GM23248 (cell line): ENCODE results near the gene SPATA4. TPM values are rescaled to one million over a fixed set of nuclear protein-coding genes. Genes with fewer than 3 reads are reported as not detected.
A peak's percentile ranks its signal among the peaks of the same experiment; 100 is the strongest.

Experiments used
- DNase-seq: peaks from one replicate; pipeline ENCODE4 v3.0.0-alpha.2; 2015
- H2AFZ ChIP-seq: fragments of 200-600 bp; sonication (generic); 2 replicates; pipeline ENCODE4 v1.6.1; 2016; ENCODE audit warnings: antibody characterized with exemption
- H3F3A ChIP-seq: fragments of 200-600 bp; sonication (generic); 2 replicates; pipeline ENCODE4 v1.6.1; 2016; ENCODE audit warnings: mild to moderate bottlenecking, antibody characterized with exemption, mixed run types; ENCODE audit not compliant: insufficient read depth
- H3K27ac ChIP-seq: fragments of 200-600 bp; sonication (generic); 2 replicates; pipeline ENCODE4 v1.5.1; 2016; ENCODE audit warnings: mild to moderate bottlenecking
- H3K27me3 ChIP-seq: fragments of 200-600 bp; sonication (generic); replicated peaks from 2 replicates; pipeline ENCODE4 v1.6.1; 2016; ENCODE audit warnings: mild to moderate bottlenecking; ENCODE audit not compliant: insufficient read depth
- H3K36me3 ChIP-seq: fragments of 200-600 bp; sonication (generic); 2 replicates; pipeline ENCODE4 v1.6.1; 2016; ENCODE audit warnings: low read depth, mild to moderate bottlenecking
- H3K4me1 ChIP-seq: fragments of 200-600 bp; sonication (generic); 2 replicates; pipeline ENCODE4 v1.6.1; 2016; ENCODE audit warnings: mild to moderate bottlenecking; ENCODE audit not compliant: insufficient read depth
- H3K4me2 ChIP-seq: fragments of 200-600 bp; sonication (generic); one replicate; pipeline ENCODE4 v1.6.1; 2016; ENCODE audit warnings: mild to moderate bottlenecking; ENCODE audit not compliant: unreplicated experiment
- H3K4me3 ChIP-seq: fragments of 200-600 bp; sonication (generic); 2 replicates; pipeline ENCODE4 v1.5.1; 2016; ENCODE audit warnings: mild to moderate bottlenecking
- H3K79me2 ChIP-seq: fragments of 200-600 bp; sonication (generic); 2 replicates; pipeline ENCODE4 v1.6.1; 2016; ENCODE audit warnings: mild to moderate bottlenecking; ENCODE audit not compliant: insufficient read depth
- H3K9ac ChIP-seq: fragments of 200-600 bp; sonication (generic); 2 replicates; pipeline ENCODE4 v1.6.1; 2016; ENCODE audit warnings: mild to moderate bottlenecking
- H3K9me2 ChIP-seq: fragments of 200-600 bp; sonication (generic); 2 replicates; pipeline ENCODE4 v1.6.1; 2016; ENCODE audit warnings: mixed run types, mild to moderate bottlenecking, moderate library complexity; ENCODE audit not compliant: insufficient read depth
- H3K9me3 ChIP-seq: fragments of 200-600 bp; sonication (generic); one replicate; pipeline ENCODE4 v1.6.1; 2017; ENCODE audit warnings: low read depth
- H4K20me1 ChIP-seq: fragments of 200-600 bp; sonication (generic); 2 replicates; pipeline ENCODE4 v1.6.0; 2016; ENCODE audit not compliant: insufficient read depth
- EZH2 ChIP-seq: fragments of 200-600 bp; sonication (generic); IDR thresholded peaks from 2 replicates; pipeline ENCODE4 v1.6.1; 2018; ENCODE audit warnings: antibody characterized with exemption, mild to moderate bottlenecking; ENCODE audit not compliant: insufficient read depth, poor library complexity, severe bottlenecking
- EZH2phosphoT487 ChIP-seq: fragments of 200-600 bp; sonication (generic); IDR thresholded peaks from 2 replicates; pipeline ENCODE4 v1.6.1; 2018; ENCODE audit warnings: antibody characterized with exemption, moderate library complexity, mild to moderate bottlenecking, low read depth; ENCODE audit not compliant: insufficient read depth
- WGBS, 2 experiments: methylation state at CpG; one replicate each; pipeline ENCODE4 v1.1.6; 2015 to 2017; ENCODE audit warnings: low lambda C conversion rate in 2 of 2, low coverage in 1 of 2; ENCODE audit errors: missing lambda C conversion rate in 2 of 2; 5-methylcytosine and 5-hydroxymethylcytosine counted together
- in situ Hi-C: fragments of 300-500 bp; cut with MboI; formaldehyde crosslinking; loops from 2 replicates; pipeline ENCODE4 v1.15.0; 2020
- polyA plus RNA-seq: library from polyadenylated mRNA; unstranded; fragments of >200 nt; fragmentation: Nextera tagmentation; extraction: Ambion mirVana; gene quantifications from 2 replicates; pipeline ENCODE4 v1.2.1, GENCODE V29; 2016
- total RNA-seq: library from RNA; depleted of rRNA; stranded (reverse); fragments of >200 nt; shearing (Covaris generic); gene quantifications from 2 replicates; pipeline ENCODE4 v1.2.3, GENCODE V29; 2014

SPATA4 gene
- total and polyA plus RNA-seq, 2 experiments from 2014 or later, result 0.73 TPM; not detected in 1

DNA sequence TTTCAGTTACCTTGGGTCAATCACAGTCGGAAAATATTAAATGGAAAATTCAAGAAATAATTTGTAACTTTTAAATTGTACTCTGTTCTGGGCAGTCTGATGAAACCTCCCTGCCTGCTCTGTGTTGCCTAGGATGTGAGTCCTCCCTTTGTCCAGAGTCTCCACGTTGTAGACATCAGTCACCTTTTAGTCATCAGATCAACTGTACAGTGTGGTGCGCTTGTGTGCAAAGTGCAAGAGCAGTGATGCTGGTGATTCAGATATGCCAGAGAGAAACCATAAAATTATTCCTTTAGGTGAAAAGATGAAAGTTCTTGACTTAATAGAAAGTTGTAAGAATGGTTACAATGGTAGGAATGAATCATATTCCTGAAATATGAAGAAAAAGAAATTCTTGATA lies 1.4 kb downstream of the SPATA4 start:
- H3K27ac ChIP-seq, result peak overlapping the region; percentile 98
- 2 to 3% methylated on average over 3 of the region's 3 CpGs for WGBS, 2 experiments
- in situ Hi-C loops, result no loop called here
- H3K27me3 ChIP-seq, result no peaks in the 10 kb centered on the region
- H3K4me2 ChIP-seq, result peak overlapping the region; percentile 82
- peak overlapping the region; percentile 64 for H2AFZ ChIP-seq
- H3F3A ChIP-seq, result peaks cover 30% of the 10 kb centered on the region
- H3K9me2 ChIP-seq, result no peaks in the 10 kb centered on the region
- peak overlapping the region; percentile 87 for H3K9ac ChIP-seq
- peaks cover 58% of the 10 kb centered on the region for H3K4me1 ChIP-seq
- peak overlapping the region; percentile 55 for H3K4me3 ChIP-seq
- TF ChIP-seq EZH2phosphoT487 (no peak), EZH2 (no peak)
- peak; percentile 96 for DNase-seq
- no peaks in the 10 kb centered on the region for H3K79me2 ChIP-seq
- H3K36me3 ChIP-seq, result no peaks in the 10 kb centered on the region
- H4K20me1 ChIP-seq, result no peaks in the 10 kb centered on the region
- H3K9me3 ChIP-seq, result no peaks in the 10 kb centered on the region

DNA sequence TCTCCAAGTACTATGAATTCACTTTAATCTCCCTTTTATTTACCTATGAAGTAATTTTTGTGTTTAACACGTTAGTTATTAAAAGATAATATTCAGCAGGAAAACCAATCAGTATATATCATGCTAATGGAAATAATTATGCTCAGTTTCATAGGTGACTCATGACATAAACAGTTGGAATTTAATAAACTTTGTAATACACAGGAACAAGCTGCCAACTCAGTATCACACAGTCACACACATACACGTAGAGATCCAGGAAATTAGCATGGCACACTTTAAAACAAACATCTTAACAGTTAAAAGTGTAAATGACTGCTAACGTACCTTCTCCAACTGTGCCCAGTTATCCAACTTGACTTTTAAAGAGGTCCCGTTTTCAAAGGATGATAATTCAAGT lies 2.3 kb downstream of the SPATA4 start:
- in situ Hi-C loops, result no loop called here
- Histone ChIP-seq H3K9me2 (no peaks in the 10 kb centered on the region), H3K36me3 (no peaks in the 10 kb centered on the region), H3K4me2 (peak overlapping the region; percentile 82), H3K79me2 (no peaks in the 10 kb centered on the region), H3K4me1 (peaks cover 65% of the 10 kb centered on the region), H3K27ac (peak overlapping the region; percentile 98), H3K9me3 (no peaks in the 10 kb centered on the region), H3K4me3 (peak overlapping the region; percentile 55), H3K9ac (peak overlapping the region; percentile 87), H2AFZ (peak overlapping the region; percentile 64), H3F3A (peaks cover 30% of the 10 kb centered on the region), H4K20me1 (no peaks in the 10 kb centered on the region), H3K27me3 (no peaks in the 10 kb centered on the region)
- whole genome bisulfite sequencing, 2 experiments, result 3 to 4% methylated on average over 4 of the region's 4 CpGs
- TF ChIP-seq EZH2phosphoT487 (no peak), EZH2 (no peak)
- DNase-seq, result peak; percentile 85

DNA sequence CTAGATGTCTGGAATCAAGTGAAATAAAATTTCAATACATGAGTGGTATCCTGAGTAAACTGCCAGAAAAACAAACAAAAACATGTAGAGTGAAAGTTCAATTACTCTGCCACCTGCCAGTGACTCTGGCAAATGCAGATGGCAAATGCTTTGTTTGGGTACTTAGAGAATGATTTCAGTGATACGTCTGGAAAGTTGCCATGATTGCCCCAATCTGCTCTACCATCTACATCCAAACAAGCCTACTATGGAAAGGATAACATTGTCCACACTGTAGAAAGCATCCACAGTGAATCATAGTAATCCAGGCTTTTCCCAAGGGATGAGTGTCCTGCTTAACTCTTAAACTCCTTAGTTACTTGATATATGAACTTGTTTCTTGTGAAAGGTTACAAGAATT lies 3.4 kb downstream of the SPATA4 start:
- Histone ChIP-seq H3K27ac (peak overlapping the region; percentile 98), H3K4me2 (peak overlapping the region; percentile 82), H3K9ac (no peak overlapping the region), H3K36me3 (no peaks in the 10 kb centered on the region), H2AFZ (peak overlapping the region; percentile 64), H3K4me3 (no peak overlapping the region), H4K20me1 (no peaks in the 10 kb centered on the region), H3K79me2 (no peaks in the 10 kb centered on the region), H3K4me1 (peaks cover 74% of the 10 kb centered on the region), H3K9me3 (no peaks in the 10 kb centered on the region), H3F3A (peaks cover 30% of the 10 kb centered on the region), H3K9me2 (no peaks in the 10 kb centered on the region), H3K27me3 (no peaks in the 10 kb centered on the region)
- in situ Hi-C loops, result no loop called here
- no peak for TF ChIP-seq EZH2
- TF ChIP-seq EZH2phosphoT487, result no peak
- DNase-seq, result peak; percentile 60
- WGBS, 2 experiments, result 25 to 37% methylated on average over 1 of the region's 1 CpG

DNA sequence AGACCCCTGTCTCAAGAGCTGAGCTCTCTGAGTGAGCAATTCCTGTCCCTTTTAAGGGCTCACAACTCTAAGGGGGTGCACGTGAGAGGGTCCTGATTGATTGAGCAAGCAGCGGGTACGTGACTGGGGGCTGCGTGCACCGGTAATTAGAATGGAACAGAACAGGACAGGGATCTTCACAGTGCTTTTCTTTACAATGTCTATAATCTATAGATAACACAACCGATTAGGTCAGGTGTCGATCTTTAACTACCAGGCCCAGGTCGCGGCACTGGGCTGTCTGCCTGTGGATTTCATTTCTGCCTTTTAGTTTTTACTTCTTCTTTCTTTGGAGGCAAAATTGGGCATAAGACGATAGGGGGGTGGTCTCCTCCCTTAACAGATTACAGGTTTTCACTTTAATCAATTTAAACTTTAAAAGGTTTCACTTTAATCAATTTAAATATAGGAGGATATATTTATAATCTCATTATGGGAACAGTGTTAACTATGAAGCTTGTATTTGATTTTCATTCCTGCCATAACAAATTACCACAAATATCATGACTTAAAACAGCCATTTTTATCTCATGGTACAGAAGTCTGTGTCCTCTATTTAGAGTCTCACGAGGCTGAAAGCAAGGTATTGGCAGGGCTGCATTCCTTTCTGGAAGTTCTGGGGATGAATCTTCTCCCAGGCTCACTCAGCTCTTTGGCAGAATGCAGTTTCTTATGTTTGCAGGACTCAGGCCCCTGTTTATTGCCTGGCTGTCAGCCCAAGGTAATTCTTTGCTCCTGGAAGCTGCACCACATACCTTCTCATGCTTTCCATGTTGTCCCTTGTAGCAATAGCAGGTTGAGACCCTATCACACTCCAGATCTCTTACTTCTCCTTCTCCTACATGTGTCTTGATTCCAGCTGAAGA lies 5.2 kb downstream of the SPATA4 start:
- H3K27ac ChIP-seq, result peak overlapping the region; percentile 37

More for the DNA sequence above, 5.2 kb downstream of the SPATA4 start:
- no peaks in the 10 kb centered on the region for H4K20me1 ChIP-seq
- DNase-seq, result peak; percentile 66
- WGBS, 2 experiments, result 36 to 47% methylated on average over 11 of the region's 11 CpGs
- peak overlapping the region; percentile 3; the same call in 1 of the 2 replicates for H3K9ac ChIP-seq
- TF ChIP-seq EZH2 (no peak), EZH2phosphoT487 (no peak)
- no peaks in the 10 kb centered on the region for H3K79me2 ChIP-seq
- peaks cover 73% of the 10 kb centered on the region for H3K4me1 ChIP-seq
- H3F3A ChIP-seq, result peaks cover 29% of the 10 kb centered on the region
- no peaks in the 10 kb centered on the region for H3K27me3 ChIP-seq
- peak overlapping the region; percentile 31 for H3K4me2 ChIP-seq
- H3K4me3 ChIP-seq, result no peak overlapping the region
- H3K9me3 ChIP-seq, result no peaks in the 10 kb centered on the region
- no peaks in the 10 kb centered on the region for H3K36me3 ChIP-seq
- H2AFZ ChIP-seq, result peak overlapping the region; percentile 54
- in situ Hi-C loops, result no loop called here
- H3K9me2 ChIP-seq, result no peaks in the 10 kb centered on the region
